Astrocyte of the hippocampus (primary cell): ENCODE measurements around the gene EPB42.

Experiments used
- DNase-seq: peaks from one replicate; pipeline ENCODE4 v3.0.0; 2011; ENCODE audit warnings: low read depth, low spot score

The EPB42 gene

DNA sequence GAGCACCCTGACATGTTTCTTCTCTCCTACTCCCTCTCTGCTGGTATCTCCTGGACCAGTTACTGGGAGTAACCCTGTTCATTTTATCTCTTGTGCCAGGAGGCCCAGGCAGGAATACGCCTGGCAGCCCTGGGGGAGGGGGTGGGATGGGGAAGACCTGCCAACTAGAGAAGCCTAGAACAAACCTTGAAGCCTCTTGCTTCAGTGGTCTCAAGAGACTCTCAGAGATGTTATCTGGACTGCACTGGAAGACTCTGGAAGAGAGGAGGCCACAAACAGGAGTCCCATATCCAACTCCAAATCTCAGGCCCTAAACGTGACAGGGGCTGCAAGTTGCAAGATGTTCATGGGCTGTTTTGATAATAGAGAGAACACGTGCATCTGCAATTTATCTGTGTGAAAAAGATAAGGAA, at the start of gene EPB42:
Gene EPB42, minus strand, starts transcription at position 28 of the 413 bp plus-strand sequence. CDS start 193 bp downstream, outside the sequence.
- DNase-seq = no peak

DNA sequence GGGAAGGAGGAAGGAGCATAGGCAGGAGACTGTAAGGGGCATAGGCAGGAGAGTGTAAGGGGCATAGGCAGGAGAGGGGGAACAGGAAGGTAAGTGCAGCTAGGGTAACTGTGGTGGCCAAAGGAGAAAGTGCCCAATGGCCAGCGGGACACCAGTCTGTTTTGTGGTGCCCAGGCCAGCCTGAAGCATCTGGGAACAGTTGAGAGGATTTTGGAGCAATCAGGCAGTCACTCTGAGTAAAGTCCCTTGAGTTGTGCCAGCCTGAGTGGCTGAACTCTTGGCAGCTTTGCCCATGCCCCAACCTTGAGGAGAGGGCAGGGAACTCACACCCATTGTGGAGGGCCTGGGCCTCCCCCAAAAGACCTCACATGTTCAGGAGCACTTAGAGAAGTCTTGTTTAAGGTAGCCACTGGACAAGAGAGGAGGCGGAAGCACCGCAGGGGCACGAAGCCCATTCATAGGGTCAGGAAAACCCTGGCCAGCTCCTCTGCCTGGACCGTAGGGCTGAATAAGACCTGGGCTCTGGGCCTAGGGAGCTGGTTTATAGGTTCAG, 49.4 kb upstream of the EPB42 start:
- no peak for DNase-seq

DNA sequence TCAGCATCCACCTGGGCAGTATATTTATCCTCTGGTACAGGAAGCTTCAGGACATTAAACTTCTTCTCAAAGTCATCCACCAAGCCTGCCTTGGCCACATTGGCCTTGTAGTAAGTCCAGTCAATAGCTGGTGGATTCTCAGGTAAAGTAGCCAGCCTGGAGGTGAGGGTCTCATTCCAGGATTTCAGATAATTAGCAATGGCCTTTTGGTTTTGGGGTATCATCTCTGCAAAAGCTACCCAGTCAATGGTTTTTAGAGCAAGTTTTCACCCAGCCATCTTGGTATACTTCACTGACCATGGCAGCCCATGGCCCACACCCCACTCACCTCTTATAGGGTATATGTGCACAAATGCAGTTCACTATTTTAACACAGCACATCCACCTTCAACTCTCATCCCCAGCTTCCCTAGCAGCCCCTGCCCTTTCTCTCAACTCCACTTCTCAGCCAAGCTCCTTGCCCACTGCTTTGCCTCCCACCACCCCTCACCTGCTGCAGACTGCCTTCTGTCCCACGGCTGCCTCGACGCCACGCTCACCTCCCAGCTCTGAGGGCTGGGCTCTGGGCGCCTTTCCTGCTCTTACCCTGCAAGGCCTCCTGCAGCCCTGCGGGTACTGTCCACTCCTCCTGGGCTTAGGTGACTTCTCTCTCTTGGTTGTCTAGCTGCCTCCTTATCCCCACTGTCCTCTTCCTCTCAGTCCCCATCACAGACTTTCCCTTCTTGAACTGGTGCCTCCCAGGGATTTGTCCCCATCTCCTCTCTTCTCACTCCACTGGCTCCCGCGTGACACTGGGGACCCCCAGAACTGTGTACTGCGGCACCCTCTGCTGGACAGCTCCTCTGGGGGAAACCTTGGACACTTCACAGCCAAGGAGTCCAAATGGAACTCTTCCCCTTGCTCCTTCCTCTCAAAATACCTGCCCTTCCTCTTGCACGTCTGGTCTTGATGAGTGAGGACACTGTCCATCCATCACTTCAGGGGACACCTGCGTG, 47.6 kb upstream of the EPB42 start:
- DNase-seq = peak; percentile 59

DNA sequence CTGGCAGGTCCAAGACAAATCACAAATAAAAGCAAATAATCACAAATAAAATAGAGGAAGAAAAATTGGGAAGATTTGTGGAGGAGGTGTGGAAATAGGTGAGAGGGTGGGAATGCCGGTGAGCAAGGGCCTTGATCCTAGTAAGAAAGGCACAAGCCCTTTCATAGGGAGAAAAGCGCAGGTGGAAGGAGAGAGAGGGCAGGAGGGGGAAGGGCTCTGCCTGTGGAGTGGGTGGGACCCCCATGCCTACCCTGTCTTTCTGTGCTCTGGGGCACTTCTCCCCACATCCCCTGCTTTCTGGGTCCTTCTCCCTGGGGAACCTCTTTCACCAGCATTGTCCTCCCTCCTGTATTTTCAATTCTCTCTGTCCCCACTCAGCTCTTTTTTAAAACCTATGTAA, 46.6 kb upstream of the EPB42 start:
- DNase-seq = no peak

DNA sequence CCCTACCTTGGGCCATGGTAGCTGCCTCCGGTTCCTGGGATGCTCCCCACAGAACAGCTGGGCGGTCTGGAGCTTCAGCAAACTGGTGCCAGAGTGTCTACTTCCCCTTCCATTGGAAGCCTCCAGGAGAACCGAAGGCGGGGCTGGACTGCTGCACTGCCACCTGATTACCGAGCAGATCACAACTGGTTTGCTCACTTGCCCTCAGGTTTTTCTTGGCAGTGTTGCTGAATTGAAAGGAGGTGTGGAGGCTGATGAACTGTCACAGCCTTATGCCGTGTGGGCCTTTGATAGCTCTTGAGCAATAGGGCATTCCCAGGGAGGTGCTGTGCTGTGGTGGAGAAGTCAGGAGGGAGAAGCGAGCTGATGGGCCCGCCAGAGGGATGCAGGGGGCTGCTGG, 46.0 kb upstream of the EPB42 start, which contains the start of gene TGM5:
Gene TGM5, minus strand, starts transcription at position 95 of the 400 bp plus-strand sequence. Its CDS starts 79 bp downstream, at position 16.
- no peak for DNase-seq

DNA sequence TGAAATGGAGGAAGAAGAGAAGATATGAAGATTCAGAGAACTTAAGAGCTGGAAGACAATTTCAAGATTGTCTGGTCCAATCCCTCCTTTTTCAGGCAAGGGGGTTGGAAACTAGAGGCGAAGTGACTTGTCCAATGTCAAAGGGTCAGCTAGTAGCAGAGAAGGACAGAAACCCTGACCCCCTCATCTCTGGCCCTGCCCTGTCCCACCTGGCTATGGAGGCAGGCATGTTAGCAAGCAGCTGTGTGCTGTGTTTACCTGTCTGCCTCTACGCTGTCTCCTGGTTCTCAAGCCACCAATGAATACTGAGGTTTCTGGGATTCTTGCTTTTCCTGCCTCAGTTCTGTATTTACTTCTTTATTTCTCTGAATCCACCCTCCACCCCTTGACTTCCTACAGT, 45.6 kb upstream of the EPB42 start:
- no peak for DNase-seq

DNA sequence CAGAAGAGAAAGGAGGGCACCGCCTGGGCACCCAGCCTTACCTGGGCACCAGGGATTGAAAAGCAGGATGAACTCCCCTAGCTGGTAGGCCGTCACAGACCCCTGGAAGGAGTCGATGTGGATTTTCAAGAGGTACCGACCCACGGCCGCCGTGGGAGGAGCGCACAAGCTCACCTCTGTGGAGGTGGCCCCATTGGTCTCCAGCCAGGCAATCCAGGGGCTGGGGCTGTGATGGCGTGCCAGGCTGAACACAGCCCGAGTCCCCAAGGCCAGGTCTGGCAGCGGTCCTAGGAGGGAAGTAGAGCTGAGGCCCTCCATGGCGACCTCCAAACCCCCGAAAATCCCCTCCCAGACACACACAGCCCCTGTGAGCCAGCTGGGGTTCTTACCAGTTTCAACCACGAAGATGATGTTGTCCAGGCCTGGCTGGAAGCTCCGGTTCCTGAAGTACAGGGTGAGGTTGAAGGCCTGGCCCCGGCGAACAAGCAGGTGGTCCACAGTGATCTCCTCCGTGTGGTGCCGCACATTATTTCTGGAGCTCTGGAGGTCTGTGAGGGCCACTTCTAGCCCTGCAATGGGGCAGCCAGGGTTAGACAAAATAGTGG, 39.3 kb upstream of the EPB42 start:
- DNase-seq = no peak

DNA sequence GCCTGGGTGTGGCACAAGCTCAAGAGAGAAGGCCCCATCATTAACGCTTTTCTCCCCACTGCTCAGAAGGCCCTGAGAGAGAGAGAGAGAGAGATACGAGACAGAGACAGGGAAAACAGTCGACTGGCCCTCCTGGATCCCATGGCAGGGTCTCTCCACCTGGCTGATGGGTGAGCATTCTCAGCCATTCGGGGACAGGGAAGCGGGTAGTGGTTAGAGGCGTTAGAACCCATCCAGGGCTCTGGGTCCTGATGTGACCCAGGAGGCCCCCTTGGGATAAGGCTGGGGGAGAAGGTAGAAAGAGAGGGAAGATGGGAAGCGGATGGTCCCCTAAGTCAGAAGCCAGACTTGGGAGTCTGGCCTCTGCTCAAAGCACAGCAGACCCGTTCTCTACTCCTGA, 38.0 kb upstream of the EPB42 start:
- no peak for DNase-seq

DNA sequence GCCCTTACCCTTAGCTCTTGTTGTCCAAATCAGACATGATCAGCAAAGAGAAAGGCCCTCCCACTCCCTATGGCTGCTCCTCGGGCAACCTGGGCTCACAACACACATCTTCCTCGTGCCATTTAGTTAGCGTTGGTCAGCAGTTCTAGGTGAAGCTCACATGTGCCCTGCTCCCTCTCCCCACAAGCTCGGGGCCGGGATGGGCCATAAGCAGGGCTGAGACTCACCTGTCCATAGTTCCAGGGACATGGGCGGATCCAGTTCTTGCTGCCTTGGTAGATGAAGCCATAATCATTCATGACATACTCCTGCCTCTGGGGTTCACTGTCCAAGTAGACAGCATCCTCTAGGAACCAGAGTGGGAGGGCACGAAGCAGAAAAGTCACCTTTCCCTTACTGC, 35.5 kb upstream of the EPB42 start:
- no peak for DNase-seq

DNA sequence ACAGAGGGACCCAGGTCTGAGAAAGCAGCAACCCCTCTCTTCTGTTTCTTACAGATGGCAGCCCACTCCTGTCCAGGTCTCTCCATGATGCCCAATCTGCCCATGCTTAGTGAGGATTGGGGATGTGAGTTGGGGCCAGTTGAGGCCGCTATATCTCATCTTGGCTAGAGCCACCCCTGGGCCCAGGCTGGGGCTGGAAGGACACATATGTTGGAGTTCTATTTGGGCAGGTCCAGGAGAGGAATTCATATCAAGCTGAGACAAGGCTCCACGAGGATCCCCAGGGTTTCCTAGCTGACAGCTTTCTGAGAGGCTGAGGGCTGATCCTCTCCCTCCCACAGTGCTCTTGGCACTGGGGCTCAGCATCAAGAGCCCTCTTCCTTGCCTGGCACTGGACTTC, 34.6 kb upstream of the EPB42 start:
- no peak for DNase-seq

DNA sequence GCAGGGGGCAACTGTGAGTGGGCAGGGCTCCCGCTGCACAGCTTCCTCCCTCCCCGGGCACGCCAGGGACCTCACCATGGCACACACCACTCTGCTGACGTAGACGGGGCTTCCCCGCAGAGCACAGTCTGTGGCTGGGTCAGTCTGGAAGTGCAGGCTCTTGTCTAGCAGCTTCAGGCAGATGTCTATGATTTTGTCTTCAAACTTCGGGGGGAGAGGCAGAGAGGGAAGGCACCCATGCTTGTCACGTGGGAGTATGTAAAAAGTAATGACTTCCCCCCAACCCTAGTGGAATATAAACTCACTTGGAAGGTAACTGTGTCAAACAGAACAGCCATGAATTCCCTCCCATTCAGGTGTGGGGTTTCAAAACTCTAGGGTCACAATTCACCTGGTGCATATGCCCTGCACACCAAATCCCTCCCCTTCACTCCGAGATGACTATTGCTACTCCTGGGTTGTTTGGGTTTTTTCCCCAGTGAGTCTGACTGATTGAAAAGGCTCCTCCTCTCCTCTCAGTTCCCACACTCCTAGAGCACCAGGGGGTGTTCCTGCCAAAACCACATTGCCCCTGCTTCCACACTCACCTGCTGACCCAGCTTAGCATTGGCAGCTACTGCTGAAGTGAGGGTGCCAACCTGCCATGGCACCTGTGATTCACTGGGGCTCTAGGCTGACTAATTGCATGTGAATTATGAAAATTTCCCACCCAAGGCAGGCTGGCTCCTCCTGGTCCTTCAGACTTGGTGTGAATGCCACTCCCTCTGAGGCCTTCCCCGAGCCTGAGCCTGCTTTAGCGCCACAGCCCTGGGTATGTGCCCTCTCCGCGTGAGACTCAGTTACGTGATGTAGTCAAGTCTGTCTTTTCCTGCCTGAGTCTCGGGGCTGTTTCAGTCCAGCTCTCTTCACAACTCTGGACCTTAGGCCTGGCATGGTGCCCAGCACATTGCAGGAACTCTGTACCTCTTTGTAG, 32.9 kb upstream of the EPB42 start:
- DNase-seq = peak; percentile 89

DNA sequence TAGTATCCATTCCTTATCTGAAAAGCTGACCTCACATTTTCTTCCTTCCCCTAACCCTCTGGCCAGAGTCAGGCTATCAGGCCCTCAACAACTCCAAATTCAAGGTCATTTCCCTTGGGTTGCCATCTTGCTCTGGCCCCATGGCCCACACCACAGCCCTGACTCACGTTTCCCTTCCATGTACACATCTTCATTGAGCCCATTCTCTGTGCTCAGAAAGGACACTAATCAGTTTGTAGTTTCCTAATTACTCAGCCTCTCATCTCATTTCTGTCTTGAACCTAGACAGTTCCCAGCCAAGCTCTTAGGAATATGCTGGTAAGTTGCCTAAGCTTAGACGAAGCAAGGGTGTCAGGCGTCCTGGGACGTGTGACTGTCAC, 31.0 kb upstream of the EPB42 start:
- DNase-seq = no peak

DNA sequence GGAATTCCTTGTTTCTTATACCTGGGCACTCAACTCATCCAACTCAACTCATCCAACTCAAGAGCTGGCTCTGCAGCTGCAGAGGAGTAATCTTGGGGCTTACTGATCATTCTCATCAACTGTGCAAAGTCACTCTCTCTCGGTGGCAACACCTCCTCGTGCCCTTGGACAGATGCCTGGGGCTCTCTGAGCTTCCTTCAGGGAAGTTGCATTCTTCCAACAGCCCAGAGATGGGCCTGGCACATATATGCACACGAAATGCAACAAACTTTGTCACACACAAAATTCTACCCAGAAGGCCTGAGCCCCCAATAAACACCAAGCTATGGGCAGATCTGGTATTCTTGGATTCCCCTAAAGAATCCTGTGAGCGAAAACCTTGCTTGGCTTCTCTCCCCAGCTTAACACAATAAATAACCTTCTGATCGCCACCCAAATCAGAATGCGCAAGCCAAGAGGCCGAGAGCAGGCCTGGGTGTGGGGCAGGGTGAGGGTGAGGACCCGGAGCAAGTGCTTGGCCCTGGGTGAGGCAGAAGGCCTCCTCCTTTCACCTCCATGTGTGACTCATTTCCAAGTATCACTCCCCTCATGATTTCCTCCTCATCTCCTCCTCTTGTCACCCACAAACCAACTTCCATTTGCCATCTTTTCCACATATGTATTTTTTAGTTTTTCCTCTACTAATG, 30.5 kb upstream of the EPB42 start:
- DNase-seq = no peak

DNA sequence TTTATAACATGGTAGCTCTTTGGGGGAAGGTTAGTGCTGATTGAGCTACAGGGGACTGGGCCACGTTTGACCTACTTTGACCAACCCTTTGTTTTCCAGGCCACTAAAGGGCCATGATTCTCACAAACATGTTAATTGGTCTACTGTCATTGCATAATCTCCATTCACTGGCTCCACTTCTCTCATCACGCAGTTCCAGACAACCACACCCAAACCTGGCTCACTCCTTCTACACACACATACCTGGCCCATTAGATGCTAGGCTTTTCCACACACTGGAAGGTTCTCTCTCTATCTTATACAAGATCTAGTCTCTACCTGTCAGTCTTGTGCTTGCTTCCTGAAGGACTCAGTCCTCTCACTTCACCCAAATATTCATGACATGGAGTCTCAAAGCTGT, 30.0 kb upstream of the EPB42 start:
- DNase-seq = no peak

DNA sequence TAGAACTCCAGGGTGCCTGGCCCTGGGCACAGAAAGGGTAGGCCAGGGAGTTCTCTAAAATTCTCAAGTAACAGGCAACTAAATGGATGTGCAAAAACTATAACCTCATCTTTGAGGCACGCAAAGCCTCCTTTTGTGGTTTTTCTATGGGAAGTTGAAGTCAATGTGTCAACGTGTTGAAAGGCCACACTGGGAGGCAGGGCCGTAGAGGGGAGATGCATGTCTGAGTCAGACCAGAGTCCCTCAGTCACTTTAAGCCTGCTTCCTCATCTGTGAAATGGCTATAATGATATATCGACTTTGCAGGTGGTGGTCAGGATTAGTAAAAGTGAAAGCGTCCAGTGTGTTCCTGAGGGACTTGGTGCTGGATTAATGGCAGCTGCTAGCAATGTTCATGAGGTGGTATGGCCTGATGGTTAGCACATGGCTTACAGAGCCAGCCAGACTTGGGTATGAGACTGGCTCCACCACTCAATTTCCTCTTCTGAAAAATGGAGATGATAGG, 28.9 kb upstream of the EPB42 start:
- DNase-seq = peak; percentile 90

DNA sequence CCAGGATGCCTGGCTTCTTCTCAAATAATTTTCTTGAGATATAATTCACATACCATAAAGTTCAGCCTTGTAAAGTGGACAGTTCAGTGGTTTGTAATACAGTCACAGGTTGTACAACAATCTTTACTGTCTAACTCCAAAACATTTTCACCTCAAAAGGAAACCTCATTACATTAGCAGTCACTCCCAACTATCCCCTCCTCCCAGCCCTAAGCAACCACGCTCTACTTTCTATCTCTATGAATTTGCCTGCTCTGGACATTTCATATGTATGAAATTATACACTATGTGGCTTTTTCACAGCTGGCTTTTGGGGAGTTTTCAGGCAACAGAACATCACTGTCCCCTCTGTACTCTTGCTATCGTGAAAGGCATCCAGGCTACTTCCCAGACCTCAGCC, 28.4 kb upstream of the EPB42 start:
- DNase-seq = no peak

DNA sequence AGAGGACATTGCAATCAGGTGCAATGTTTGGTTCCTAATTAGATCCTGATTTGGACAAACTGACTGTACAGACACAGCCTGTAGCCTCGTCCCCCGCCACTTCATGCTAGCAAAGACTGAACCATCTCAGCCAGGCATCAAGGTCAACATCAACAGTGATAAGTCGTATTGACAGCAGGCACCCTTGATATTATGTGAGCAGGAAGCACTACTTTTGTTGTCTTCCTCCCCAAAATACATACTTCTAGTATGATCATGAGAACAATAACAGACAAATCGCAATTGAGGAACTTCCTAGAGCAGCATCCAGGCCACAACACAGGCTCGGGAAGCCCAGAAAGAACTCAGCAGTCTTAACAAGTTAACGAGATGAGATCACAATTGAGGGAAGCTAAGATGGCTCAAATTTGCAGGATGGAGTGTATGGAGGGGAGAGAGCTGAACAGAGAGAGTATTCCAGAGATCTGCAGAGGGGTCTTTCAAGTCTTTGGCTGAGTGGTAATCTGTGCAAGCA, 25.5 kb upstream of the EPB42 start:
- DNase-seq = no peak

DNA sequence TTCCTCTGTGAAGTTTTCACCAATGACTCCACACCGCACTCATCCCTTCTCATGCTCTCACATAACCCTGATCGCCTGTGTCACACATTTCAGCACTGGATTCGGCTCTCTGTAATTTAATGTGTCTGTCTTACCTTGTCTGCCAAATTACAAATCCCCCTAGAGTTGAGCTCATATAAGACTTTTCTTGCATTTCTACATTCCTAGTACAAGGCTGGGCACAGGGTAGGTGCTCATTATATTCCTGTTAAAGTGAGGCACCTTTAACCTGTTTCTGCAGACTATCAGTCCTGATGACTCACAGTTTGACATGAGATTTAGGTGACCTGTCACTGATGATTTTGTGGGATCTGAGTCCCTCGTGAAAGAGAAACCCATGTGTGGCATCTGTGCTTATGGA, 23.3 kb upstream of the EPB42 start:
- DNase-seq = no peak

DNA sequence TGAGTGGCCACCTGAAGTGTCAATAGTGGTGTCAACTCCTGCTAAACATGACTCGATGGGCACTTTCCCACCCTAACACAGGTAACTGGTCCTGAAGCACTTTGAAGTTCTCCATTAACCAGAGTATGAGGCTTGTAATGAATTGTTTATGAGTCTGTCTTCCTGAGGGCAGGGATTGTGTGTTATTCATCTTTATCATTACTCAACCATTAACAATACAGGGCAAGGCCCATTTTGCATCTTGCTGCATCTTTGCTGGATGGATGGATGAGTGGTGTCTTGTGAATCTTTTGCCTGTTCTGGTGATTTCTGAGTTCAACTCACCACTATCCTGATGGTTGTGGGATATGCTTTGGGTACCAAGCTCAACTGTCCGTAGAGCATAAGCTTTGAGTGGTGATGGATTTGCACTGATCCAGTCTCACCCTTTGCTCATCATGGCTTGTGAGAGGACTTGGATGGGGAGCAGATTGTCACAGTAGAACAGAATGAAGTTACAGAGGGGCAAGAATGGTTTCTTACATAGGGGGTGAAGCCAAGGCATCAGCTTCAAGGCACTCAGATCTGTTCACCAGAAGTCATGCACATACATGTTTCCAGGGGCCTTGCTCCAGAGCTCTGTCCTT, 22.3 kb upstream of the EPB42 start:
- DNase-seq = no peak

DNA sequence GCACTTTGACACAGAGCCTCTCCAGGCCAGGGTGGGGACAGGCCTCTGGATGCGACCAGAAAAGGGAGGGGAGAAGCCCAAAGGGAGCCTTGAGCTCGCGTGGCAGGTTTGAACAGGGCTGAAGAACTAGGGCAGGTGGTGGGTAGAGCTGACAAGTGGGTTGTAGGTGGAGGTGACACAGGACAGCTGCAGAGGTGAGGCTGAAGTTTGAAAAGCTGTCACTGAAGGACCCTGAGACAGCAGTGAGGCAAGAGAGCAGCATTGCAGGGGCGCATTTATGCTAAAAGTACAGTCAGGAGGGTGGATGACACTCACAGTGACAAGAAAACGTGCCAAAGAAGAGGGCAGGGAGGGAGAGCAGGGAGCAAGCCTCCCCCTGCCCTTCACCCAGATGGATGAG, 21.8 kb upstream of the EPB42 start:
- no peak for DNase-seq
